HEK293T (cell line): ENCODE results near the gene GPATCH2.
"Not testable (repeated sequence)": the region's sequence is repeated elsewhere in the genome, so short reads cannot be mapped to it uniquely, and the experiment has no call there.

Experiments
- CTCF ChIA-PET: fragments of 350-600 bp; formaldehyde crosslinking; extraction: SDS; loops from one replicate; lab custom pipeline; 2021; ENCODE audit warnings: antibody characterized with exemption, inconsistent platforms; lab: Yijun Ruan, JAX
- POLR2A ChIA-PET: fragments of 350-600 bp; formaldehyde crosslinking; extraction: SDS; loops from one replicate; lab custom pipeline; 2020; ENCODE audit warnings: antibody characterized with exemption, inconsistent platforms; lab: Yijun Ruan, JAX
- DNase-seq: peaks from one replicate; pipeline ENCODE4 v3.0.0; 2012; ENCODE audit warnings: mixed read lengths; ENCODE audit errors: extremely low spot score
- ARNT ChIP-seq: fragments of 450-650 bp; IDR thresholded peaks from 2 replicates; pipeline ENCODE4 v1.6.1; 2017; ENCODE audit warnings: mild to moderate bottlenecking
- BHLHE40 ChIP-seq: fragments of 450-650 bp; IDR thresholded peaks from 2 replicates; pipeline ENCODE4 v1.6.1; 2016; ENCODE audit warnings: mild to moderate bottlenecking, moderate library complexity, borderline replicate concordance
- CTBP1 ChIP-seq: fragments of 450-650 bp; IDR thresholded peaks from 2 replicates; pipeline ENCODE4 v1.6.1; 2016; ENCODE audit warnings: borderline replicate concordance
- ELF4 ChIP-seq: fragments of 450-650 bp; IDR thresholded peaks from 2 replicates; pipeline ENCODE4 v1.6.1; 2017; ENCODE audit warnings: antibody characterized with exemption
- FOXA1 ChIP-seq: fragments of 450-650 bp; IDR thresholded peaks from 2 replicates; pipeline ENCODE4 v1.6.1; 2016; ENCODE audit warnings: mild to moderate bottlenecking
- FOXK2 ChIP-seq: fragments of 450-650 bp; IDR thresholded peaks from 2 replicates; pipeline ENCODE4 v1.6.1; 2016; ENCODE audit warnings: mild to moderate bottlenecking
- FOXM1 ChIP-seq: fragments of 450-650 bp; IDR thresholded peaks from 2 replicates; pipeline ENCODE4 v1.6.1; 2017; ENCODE audit warnings: mild to moderate bottlenecking, borderline replicate concordance
- HDGF ChIP-seq: fragments of 450-650 bp; IDR thresholded peaks from 2 replicates; pipeline ENCODE4 v1.6.1; 2017; ENCODE audit warnings: antibody characterized with exemption, borderline replicate concordance
- L3MBTL2 ChIP-seq: fragments of 450-650 bp; conservative IDR thresholded peaks from 2 replicates; pipeline ENCODE4 v1.6.1; 2016; ENCODE audit warnings: mild to moderate bottlenecking
- LEF1 ChIP-seq: fragments of 450-650 bp; IDR thresholded peaks from 2 replicates; pipeline ENCODE4 v1.6.1; 2017; ENCODE audit warnings: mild to moderate bottlenecking, borderline replicate concordance
- NFRKB ChIP-seq: fragments of 450-650 bp; IDR thresholded peaks from 2 replicates; pipeline ENCODE4 v1.6.1; 2016; ENCODE audit warnings: mild to moderate bottlenecking, moderate library complexity
- SP1 ChIP-seq: fragments of 450-650 bp; IDR thresholded peaks from 2 replicates; pipeline ENCODE4 v1.6.1; 2017
- SUZ12 ChIP-seq: fragments of 450-650 bp; IDR thresholded peaks from 2 replicates; pipeline ENCODE4 v1.6.1; 2016; ENCODE audit warnings: mild to moderate bottlenecking
- TARDBP ChIP-seq: fragments of 450-650 bp; IDR thresholded peaks from 2 replicates; pipeline ENCODE4 v1.6.1; 2016
- ZNF384 ChIP-seq: fragments of 450-650 bp; IDR thresholded peaks from 2 replicates; pipeline ENCODE4 v1.6.1; 2016
- TF ChIP-seq, protein P1 (sequence below): fragments of 450-650 bp; IDR thresholded peaks from 2 replicates; pipeline ENCODE4 v1.6.1; 2016

The GPATCH2 gene

DNA sequence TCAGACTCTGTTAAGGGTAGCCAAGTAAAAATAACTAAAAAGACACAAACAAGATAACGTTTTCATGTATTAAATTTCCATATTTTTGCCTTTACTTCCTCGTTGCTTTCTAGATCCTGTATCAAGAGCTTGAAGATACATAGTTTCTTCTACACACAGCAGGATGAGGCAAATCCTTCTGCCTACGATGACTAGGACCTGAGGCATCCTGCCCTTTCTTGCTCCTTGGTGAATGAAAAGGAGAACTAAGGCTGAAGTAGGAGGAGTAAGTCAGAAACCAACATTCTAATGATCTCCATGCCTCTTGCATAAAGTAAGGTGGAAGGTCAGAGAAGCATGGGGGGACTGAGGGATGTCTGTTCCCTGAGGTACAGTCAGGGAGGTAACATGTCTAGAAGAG is 102.6 kb downstream of the GPATCH2 start:
- TF ChIP-seq ELF4 (no peak), L3MBTL2 (no peak), SUZ12 (no peak), ARNT (no peak), BHLHE40 (no peak), ZNF384 (no peak), FOXA1 (no peak)
- POLR2A ChIA-PET = no interaction called here
- no peak for DNase-seq
- CTCF ChIA-PET = no interaction called here

DNA sequence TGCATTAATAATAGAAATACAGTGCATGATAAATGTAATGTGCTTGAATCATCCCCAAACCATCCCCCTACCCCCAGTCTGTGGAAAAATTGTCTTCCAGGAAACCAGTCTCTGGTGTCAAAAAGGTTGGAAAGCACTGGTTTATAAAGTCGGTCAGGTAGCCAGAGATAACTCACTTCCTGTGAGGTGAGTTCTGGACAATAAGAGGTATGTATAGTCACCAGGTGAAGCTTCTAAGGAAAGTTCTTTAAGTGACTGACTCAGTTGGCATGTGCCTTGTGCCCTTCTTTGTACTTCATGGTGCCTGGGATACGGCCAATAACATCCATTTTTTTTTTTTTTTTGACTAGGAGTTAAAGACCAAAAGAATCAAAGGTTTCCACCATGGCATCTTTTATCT is 103.7 kb downstream of the GPATCH2 start:
- DNase-seq = no peak
- POLR2A ChIA-PET = no interaction called here
- no peak for TF ChIP-seq ARNT
- no peak for TF ChIP-seq ELF4
- TF ChIP-seq L3MBTL2 = no peak
- TF ChIP-seq SP1 = no peak
- no peak for TF ChIP-seq NFRKB
- TF ChIP-seq FOXM1 = no peak
- CTCF ChIA-PET = no interaction called here

DNA sequence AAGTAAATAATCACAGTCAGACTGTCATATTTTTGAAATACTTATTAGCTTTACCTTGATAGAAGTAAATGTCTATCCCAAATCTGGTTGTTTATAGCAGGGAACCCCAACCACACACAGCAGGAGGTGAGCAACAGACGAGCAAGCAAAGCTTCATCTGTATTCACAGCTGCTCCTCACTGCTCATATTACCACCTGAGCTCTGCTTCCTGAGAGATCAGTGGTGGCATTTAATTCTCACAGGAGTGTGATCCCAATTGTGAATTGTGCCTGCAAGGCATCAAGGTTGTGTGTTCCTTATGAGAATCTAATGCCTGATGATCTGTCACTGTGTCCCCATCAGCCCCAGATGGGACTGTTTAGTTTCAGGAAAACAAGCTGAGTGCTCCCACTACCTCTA is 104.3 kb downstream of the GPATCH2 start:
- TF ChIP-seq FOXK2 = no peak
- TF ChIP-seq, protein P1, sequence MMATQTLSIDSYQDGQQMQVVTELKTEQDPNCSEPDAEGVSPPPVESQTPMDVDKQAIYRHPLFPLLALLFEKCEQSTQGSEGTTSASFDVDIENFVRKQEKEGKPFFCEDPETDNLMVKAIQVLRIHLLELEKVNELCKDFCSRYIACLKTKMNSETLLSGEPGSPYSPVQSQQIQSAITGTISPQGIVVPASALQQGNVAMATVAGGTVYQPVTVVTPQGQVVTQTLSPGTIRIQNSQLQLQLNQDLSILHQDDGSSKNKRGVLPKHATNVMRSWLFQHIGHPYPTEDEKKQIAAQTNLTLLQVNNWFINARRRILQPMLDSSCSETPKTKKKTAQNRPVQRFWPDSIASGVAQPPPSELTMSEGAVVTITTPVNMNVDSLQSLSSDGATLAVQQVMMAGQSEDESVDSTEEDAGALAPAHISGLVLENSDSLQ = no peak
- TF ChIP-seq L3MBTL2 = no peak
- TF ChIP-seq ELF4 = no peak
- TF ChIP-seq LEF1 = no peak
- no peak for TF ChIP-seq SP1
- no peak for TF ChIP-seq SUZ12
- TF ChIP-seq CTBP1 = no peak
- TF ChIP-seq TARDBP = no peak
- ChIA-PET CTCF (no interaction called here), POLR2A (no interaction called here)
- no peak for DNase-seq

DNA sequence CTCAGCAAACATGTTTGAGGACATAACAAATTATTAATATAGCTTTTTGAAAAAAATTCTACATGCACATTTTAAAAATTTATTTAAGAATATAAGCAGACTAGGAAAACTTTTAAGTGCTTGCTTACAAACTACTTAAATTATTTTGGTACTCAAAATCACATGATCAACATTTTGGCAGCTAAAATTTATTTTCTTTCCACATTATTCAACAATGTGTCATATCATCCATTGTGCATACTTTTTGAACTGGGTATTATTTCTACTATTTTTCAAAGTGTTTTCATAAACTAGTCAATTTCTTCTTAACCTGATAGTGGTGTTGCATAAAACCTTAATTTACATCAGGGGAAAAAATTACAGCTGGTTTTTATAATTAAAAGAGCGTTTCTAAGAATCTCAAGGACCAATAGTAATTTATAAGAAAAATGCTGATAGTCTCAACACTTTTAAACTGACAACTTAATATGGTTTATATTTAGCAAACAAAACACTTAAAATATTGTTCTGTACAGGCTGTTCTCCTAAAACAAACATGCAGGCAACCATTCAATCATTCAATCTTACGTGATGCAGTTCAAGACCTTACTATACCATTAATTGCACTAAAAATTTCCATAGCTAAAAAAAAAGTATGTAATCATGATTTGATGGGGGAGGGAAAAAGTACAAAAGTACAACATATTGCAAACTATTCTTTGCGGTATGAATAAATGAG is 105.0 kb downstream of the GPATCH2 start:
- no peak for TF ChIP-seq TARDBP
- TF ChIP-seq CTBP1 = no peak
- TF ChIP-seq SP1 = no peak
- TF ChIP-seq FOXK2 = no peak
- no peak for TF ChIP-seq HDGF
- TF ChIP-seq LEF1 = no peak
- TF ChIP-seq ARNT = no peak
- TF ChIP-seq FOXA1 = no peak
- no peak for TF ChIP-seq SUZ12
- no peak for TF ChIP-seq L3MBTL2
- no peak for TF ChIP-seq ZNF384
- TF ChIP-seq NFRKB = no peak
- ChIA-PET CTCF (no interaction called here), POLR2A (no interaction called here)
- no peak for DNase-seq

DNA sequence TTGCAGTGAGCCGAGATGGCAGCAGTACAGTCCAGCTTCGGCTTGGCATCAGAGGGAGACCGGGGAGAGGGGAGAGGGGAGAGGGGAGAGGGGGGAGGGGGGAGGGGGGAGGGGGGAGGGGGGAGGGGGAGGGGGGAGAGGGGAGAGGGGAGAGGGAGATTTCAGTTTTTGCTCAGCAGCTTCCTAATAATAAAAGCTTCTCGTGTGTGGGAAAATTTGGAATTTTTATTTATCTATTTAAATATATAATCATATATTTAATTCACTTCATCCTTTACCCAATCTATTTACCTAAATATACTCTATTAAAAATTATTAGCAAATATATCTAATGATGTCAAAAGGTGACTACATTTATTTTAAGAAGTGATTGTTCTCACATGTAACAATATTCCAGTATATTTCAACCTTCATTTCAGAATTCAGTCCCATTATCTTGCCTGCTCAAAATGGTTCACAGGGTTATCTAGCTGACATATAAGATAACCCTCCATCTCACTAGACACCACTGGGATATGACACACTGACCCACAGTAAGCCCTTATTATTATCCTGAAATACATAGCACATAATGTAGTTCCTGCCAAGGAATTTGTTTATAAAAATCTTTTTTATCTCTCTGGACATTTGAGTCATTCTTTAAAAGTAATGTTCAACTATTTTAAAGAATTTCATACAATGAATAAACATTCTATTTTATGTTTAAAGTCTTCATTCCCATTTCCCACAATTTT is 105.9 kb downstream of the GPATCH2 start:
- no peak for DNase-seq
- TF ChIP-seq ELF4 = no peak
- no peak for TF ChIP-seq FOXK2
- no peak for TF ChIP-seq NFRKB
- no peak for TF ChIP-seq ZNF384
- TF ChIP-seq, protein P1 = no peak
- no peak for TF ChIP-seq ARNT
- no peak for TF ChIP-seq CTBP1
- CTCF ChIA-PET = no interaction called here
- POLR2A ChIA-PET = no interaction called here

DNA sequence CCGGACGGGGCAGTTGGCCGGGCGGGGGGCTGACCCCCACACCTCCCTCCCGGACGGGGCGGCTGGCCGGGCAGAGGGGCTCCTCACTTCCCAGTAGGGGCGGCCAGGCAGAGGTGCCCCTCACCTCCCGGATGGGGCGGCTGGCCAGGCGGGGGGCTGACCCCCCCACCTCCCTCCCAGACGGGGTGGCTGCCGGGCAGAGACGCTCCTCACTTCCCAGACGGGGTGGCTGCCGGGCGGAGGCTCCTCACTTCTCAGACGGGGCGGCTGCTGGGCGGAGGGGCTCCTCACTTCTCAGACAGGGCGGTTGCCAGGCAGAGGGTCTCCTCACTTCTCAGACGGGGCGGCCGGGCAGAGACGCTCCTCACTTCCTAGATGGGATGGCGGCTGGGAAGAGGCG is 107.0 kb downstream of the GPATCH2 start:
- POLR2A ChIA-PET, DNase-seq, CTCF ChIA-PET: not testable (repeated sequence)

DNA sequence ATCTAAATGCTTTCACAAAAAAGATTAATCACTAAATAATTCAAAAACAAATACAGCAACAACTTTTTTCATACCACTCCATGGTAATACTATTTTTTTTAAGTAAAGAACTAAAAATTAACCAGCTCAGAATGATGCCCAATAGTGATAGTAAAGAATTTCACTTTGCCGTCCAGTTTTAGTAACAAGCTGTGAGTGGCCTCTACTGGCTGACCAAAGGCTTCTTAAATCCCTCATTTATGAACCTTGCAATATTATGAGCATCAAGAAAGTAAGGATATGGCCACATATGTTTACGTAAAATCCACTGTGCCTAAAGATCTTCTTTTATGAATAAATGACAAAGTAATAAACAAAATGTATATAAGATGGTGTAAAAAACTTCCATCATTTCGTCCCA is 108.6 kb downstream of the GPATCH2 start:
- ChIA-PET CTCF (no interaction called here), POLR2A (no interaction called here)
- TF ChIP-seq FOXA1 (no peak), ZNF384 (no peak), ARNT (no peak), FOXK2 (no peak), SP1 (no peak), NFRKB (no peak), BHLHE40 (no peak), ELF4 (no peak), L3MBTL2 (no peak), HDGF (no peak), SUZ12 (no peak)
- TF ChIP-seq, protein P1 = no peak
- DNase-seq = no peak
